Measurements from ENCODE around the gene BCHE. TPM values are rescaled to one million over a fixed set of nuclear protein-coding genes. Genes with fewer than 3 reads are reported as not detected.

The BCHE gene
- total RNA-seq, 1 donor: not detected

DNA sequence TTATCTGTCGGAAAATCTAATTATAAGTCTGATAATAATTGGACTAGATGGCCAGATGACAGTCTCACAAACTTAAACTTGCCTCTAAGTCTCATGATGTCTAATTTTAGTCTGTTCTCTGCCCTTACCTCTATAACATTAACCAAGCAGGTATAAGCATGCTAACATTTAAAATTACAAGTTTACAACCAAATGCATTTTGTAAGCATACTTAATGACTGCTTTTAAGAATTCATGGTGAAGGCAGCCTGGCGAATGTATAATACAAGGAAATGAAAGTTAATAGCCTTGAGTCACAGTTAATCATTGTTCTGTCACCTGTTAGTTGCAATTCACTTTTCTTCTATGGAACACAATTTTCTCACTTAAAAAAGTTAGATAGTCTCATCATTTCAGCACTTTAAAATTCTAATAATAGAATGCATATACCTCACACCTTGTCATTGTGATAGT lies 16.5 kb downstream of the BCHE start:
- Histone ChIP-seq H2AFZ (ENCODE audit: low read length) (no peak overlapping the region), H3K36me3 (ENCODE audit: insufficient read depth, low read length) (no peaks in the 10 kb centered on the region), H3K9me3 (ENCODE audit: low read depth, low read length) (peaks cover 3% of the 10 kb centered on the region), H4K20me1 (ENCODE audit: insufficient read depth, low read length) (no peaks in the 10 kb centered on the region), H3K4me2 (ENCODE audit: insufficient read depth, low read length) (no peak overlapping the region), H3K4me3 (ENCODE audit: insufficient read depth, low read length) (no peak overlapping the region), H3K79me2 (ENCODE audit: insufficient read depth, low read length) (no peaks in the 10 kb centered on the region), H3K4me1 (ENCODE audit: insufficient read depth, low read length) (no peaks in the 10 kb centered on the region), H3K27me3 (ENCODE audit: insufficient read depth, low read length) (no peaks in the 10 kb centered on the region), H3K27ac (ENCODE audit: low read depth, low read length) (no peak overlapping the region)
- TF ChIP-seq, protein P1, sequence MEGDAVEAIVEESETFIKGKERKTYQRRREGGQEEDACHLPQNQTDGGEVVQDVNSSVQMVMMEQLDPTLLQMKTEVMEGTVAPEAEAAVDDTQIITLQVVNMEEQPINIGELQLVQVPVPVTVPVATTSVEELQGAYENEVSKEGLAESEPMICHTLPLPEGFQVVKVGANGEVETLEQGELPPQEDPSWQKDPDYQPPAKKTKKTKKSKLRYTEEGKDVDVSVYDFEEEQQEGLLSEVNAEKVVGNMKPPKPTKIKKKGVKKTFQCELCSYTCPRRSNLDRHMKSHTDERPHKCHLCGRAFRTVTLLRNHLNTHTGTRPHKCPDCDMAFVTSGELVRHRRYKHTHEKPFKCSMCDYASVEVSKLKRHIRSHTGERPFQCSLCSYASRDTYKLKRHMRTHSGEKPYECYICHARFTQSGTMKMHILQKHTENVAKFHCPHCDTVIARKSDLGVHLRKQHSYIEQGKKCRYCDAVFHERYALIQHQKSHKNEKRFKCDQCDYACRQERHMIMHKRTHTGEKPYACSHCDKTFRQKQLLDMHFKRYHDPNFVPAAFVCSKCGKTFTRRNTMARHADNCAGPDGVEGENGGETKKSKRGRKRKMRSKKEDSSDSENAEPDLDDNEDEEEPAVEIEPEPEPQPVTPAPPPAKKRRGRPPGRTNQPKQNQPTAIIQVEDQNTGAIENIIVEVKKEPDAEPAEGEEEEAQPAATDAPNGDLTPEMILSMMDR (IDR thresholded peaks at IDR 0.05; ENCODE audit: extremely low read depth, low read depth, low read length): no peak
- no peak for DNase-seq (ENCODE audit: insufficient read length, low spot score, missing footprints)

DNA sequence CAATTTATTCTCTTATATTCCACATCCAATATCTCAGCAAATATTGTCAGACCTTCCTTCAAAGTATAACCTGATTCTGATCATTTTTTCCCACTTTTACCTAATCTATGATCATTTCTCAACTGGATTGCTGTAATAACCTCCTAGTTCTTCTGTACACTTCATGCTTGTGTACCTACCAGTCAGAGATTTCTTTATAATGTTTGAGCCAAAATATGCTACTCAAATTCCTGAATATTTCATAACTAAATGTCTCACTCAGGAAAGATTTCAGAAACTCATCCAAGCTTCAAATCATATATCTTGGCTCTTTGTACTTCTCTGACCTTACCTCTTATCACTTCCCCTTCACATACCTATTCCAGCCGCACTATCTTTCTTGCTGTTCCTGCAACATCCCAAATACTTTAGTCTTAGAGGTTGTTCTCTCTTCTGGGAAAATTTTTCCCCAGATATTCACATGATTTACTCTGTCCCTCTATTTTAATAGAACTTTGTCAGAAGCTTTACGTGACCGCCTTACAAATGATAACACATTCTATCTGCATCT lies 20.0 kb downstream of the BCHE start:
- no peaks in the 10 kb centered on the region for H3K36me3 ChIP-seq (ENCODE audit: insufficient read depth, low read length)
- no peak overlapping the region for H3K4me2 ChIP-seq (ENCODE audit: insufficient read depth, low read length)
- no peaks in the 10 kb centered on the region for H3K27me3 ChIP-seq (ENCODE audit: insufficient read depth, low read length)
- H4K20me1 ChIP-seq (ENCODE audit: insufficient read depth, low read length): no peaks in the 10 kb centered on the region
- H3K79me2 ChIP-seq (ENCODE audit: insufficient read depth, low read length): no peaks in the 10 kb centered on the region
- H3K4me3 ChIP-seq (ENCODE audit: insufficient read depth, low read length): no peak overlapping the region
- DNase-seq (ENCODE audit: insufficient read length, low spot score, missing footprints): no peak
- no peak overlapping the region for H2AFZ ChIP-seq (ENCODE audit: low read length)
- H3K4me1 ChIP-seq (ENCODE audit: insufficient read depth, low read length): no peaks in the 10 kb centered on the region
- H3K9me3 ChIP-seq (ENCODE audit: low read depth, low read length): peaks cover 3% of the 10 kb centered on the region
- H3K27ac ChIP-seq (ENCODE audit: low read depth, low read length): no peak overlapping the region
- TF ChIP-seq, protein P1 (IDR thresholded peaks at IDR 0.05; ENCODE audit: extremely low read depth, low read depth, low read length): no peak

DNA sequence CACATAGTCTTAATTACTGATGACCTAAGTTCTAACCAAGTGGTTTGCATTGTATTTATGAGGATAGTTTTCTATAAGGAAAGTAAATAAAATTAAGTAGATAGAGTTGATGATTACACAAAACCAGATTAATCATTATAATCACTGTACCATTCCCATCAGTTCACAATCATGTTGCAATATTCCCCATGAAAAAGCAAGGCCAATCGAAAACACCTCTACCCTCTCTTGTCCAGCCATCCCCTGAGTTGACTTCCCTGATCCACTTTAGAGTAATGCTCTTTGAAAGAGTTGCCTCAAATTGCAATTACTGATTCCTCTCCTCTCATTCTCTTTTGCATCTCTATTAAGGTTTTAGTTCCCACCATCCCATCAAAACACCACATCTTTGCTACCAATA lies 21.0 kb downstream of the BCHE start:
- TF ChIP-seq, protein P1 (IDR thresholded peaks at IDR 0.05; ENCODE audit: extremely low read depth, low read depth, low read length): no peak
- Histone ChIP-seq H3K79me2 (ENCODE audit: insufficient read depth, low read length) (no peaks in the 10 kb centered on the region), H3K4me3 (ENCODE audit: insufficient read depth, low read length) (no peak overlapping the region), H4K20me1 (ENCODE audit: insufficient read depth, low read length) (no peaks in the 10 kb centered on the region), H3K27ac (ENCODE audit: low read depth, low read length) (no peak overlapping the region), H3K27me3 (ENCODE audit: insufficient read depth, low read length) (no peaks in the 10 kb centered on the region), H2AFZ (ENCODE audit: low read length) (no peak overlapping the region), H3K36me3 (ENCODE audit: insufficient read depth, low read length) (no peaks in the 10 kb centered on the region), H3K4me1 (ENCODE audit: insufficient read depth, low read length) (no peaks in the 10 kb centered on the region), H3K9me3 (ENCODE audit: low read depth, low read length) (peaks cover 3% of the 10 kb centered on the region), H3K4me2 (ENCODE audit: insufficient read depth, low read length) (no peak overlapping the region)
- no peak for DNase-seq (ENCODE audit: insufficient read length, low spot score, missing footprints)

DNA sequence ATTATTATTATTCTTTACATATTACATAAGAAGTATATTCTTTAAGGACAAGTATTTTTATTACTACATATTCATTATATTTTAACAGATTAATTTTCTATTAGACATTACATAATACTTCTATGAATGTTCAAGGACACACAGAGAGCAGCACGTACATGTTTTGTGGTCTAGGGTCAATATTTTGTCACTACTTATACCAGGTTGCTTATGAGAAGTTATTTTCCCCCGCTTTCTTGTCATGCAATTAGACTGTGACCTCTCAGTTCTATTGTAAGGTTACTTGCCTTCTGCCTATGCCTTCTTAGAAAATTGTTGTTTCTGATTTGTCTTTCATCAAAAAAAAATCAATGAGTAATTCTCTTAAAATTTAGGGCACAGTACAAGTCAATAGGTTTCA lies 21.5 kb downstream of the BCHE start:
- H3K27me3 ChIP-seq (ENCODE audit: insufficient read depth, low read length): no peaks in the 10 kb centered on the region
- TF ChIP-seq, protein P1 (IDR thresholded peaks at IDR 0.05; ENCODE audit: extremely low read depth, low read depth, low read length): no peak
- peaks cover 3% of the 10 kb centered on the region for H3K9me3 ChIP-seq (ENCODE audit: low read depth, low read length)
- DNase-seq (ENCODE audit: insufficient read length, low spot score, missing footprints): no peak
- no peak overlapping the region for H3K4me3 ChIP-seq (ENCODE audit: insufficient read depth, low read length)
- no peak overlapping the region for H3K27ac ChIP-seq (ENCODE audit: low read depth, low read length)
- H3K4me1 ChIP-seq (ENCODE audit: insufficient read depth, low read length): no peaks in the 10 kb centered on the region
- H3K4me2 ChIP-seq (ENCODE audit: insufficient read depth, low read length): no peak overlapping the region
- no peaks in the 10 kb centered on the region for H3K79me2 ChIP-seq (ENCODE audit: insufficient read depth, low read length)
- no peaks in the 10 kb centered on the region for H4K20me1 ChIP-seq (ENCODE audit: insufficient read depth, low read length)
- H3K36me3 ChIP-seq (ENCODE audit: insufficient read depth, low read length): no peaks in the 10 kb centered on the region
- no peak overlapping the region for H2AFZ ChIP-seq (ENCODE audit: low read length)

All from osteoblast (primary cell).